Calu3 (cell line): ENCODE measurements around the gene ACOX1. TPM values are rescaled to one million over a fixed set of nuclear protein-coding genes. Genes with fewer than 3 reads are reported as not detected.

Experiments used
- BruUV-seq: library from RNA; stranded (reverse); fragments of 400-500 nt; replicated peaks from 2 replicates; lab custom pipeline; 2021; lab: Mats Ljungman, UMichigan
- CTCF ChIA-PET: fragments of 300-600 bp; sonication (Branson Sonifier 250); formaldehyde crosslinking; loops from one replicate; lab custom pipeline; 2022; ENCODE audit warnings: antibody characterized with exemption; lab: Charles Lee
- DNase-seq: peaks from one replicate; pipeline ENCODE4 v3.0.0; 2022
- H3K27ac Mint-ChIP-seq: one replicate; pipeline ENCODE4 v1.8.0; 2022; ENCODE audit warnings: mixed read lengths; ENCODE audit not compliant: unreplicated experiment
- H3K27me3 Mint-ChIP-seq: one replicate; pipeline ENCODE4 v1.8.0; 2022; ENCODE audit warnings: mixed read lengths; ENCODE audit not compliant: unreplicated experiment
- H3K36me3 Mint-ChIP-seq: one replicate; pipeline ENCODE4 v1.8.0; 2022; ENCODE audit warnings: mild to moderate bottlenecking, moderate library complexity, mixed read lengths; ENCODE audit not compliant: insufficient read depth, unreplicated experiment
- H3K4me1 Mint-ChIP-seq: one replicate; pipeline ENCODE4 v1.8.0; 2022; ENCODE audit warnings: mild to moderate bottlenecking, low read depth, mixed read lengths; ENCODE audit not compliant: unreplicated experiment
- H3K4me3 Mint-ChIP-seq: one replicate; pipeline ENCODE4 v1.8.0; 2022; ENCODE audit warnings: mild to moderate bottlenecking, low read depth, moderate library complexity, mixed read lengths; ENCODE audit not compliant: unreplicated experiment
- H3K9me3 Mint-ChIP-seq: one replicate; pipeline ENCODE4 v1.8.0; 2022; ENCODE audit warnings: low read depth, mixed read lengths; ENCODE audit not compliant: unreplicated experiment
- CTCF ChIP-seq: fragments of 200-600 bp; IDR thresholded peaks from one replicate; pipeline ENCODE4 v1.8.0; 2022; ENCODE audit warnings: antibody characterized with exemption; ENCODE audit not compliant: unreplicated experiment
- intact Hi-C: fragments of 100-400 bp; cut with micrococcal nuclease; formaldehyde crosslinking; loops from one replicate; pipeline ENCODE4 v1.10.0; 2022; ENCODE audit not compliant: unreplicated experiment
- total RNA-seq: library from RNA; stranded (reverse); gene quantifications from 2 replicates; pipeline ENCODE4 v1.2.3, GENCODE V29; 2022

The ACOX1 gene
- total RNA-seq, 1 experiment from 2014 or later, result 53.1 TPM

- DNase-seq, result no peak
- Mint-ChIP-seq H3K36me3 (peaks cover 55% of the 10 kb centered on the region), H3K4me3 (no peak overlapping the region), H3K9me3 (no peaks in the 10 kb centered on the region), H3K4me1 (no peaks in the 10 kb centered on the region), H3K27ac (no peak overlapping the region), H3K27me3 (no peaks in the 10 kb centered on the region)
- CTCF ChIA-PET, result interaction anchor here (0.5 to 1.1 kb wide), 2 partner anchors 104 to 336 kb away, joined by 4 read pairs; no protein-coding TSS in a partner anchor
- intact Hi-C loops, result no loop called here
- TF ChIP-seq CTCF, result no peak
- BruUV-seq, result no TSS peak
These were observed 33.0 kb upstream of the ACOX1 start for GRCh38 chr17:76011951-76012350.

- H3K4me1 Mint-ChIP-seq, result peaks cover 9% of the 10 kb centered on the region
- CTCF ChIA-PET, result interaction anchor here (1.3 kb wide), 1 partner anchor 41 kb away, joined by 4 read pairs; no protein-coding TSS in a partner anchor
- peaks cover 68% of the 10 kb centered on the region for H3K36me3 Mint-ChIP-seq
- no peaks in the 10 kb centered on the region for H3K9me3 Mint-ChIP-seq
- H3K27ac Mint-ChIP-seq, result peak overlapping the region; percentile 34
- intact Hi-C loops, result no loop called here
- H3K4me3 Mint-ChIP-seq, result peak overlapping the region; percentile 44
- BruUV-seq, result no TSS peak
- no peak for DNase-seq
- no peaks in the 10 kb centered on the region for H3K27me3 Mint-ChIP-seq
- no peak for TF ChIP-seq CTCF
These were observed 31.1 kb upstream of the ACOX1 start for GRCh38 chr17:76009969-76010661.

GRCh38 chr17:76009447-76009846 is 30.5 kb upstream of the ACOX1 start:
- intact Hi-C loops, result no loop called here
- no peak overlapping the region for H3K4me3 Mint-ChIP-seq
- H3K9me3 Mint-ChIP-seq, result no peaks in the 10 kb centered on the region
- no TSS peak for BruUV-seq
- DNase-seq, result no peak
- peaks cover 75% of the 10 kb centered on the region for H3K36me3 Mint-ChIP-seq
- H3K27me3 Mint-ChIP-seq, result no peaks in the 10 kb centered on the region
- H3K27ac Mint-ChIP-seq, result peak overlapping the region; percentile 34
- no peak for TF ChIP-seq CTCF
- H3K4me1 Mint-ChIP-seq, result peaks cover 12% of the 10 kb centered on the region
- CTCF ChIA-PET, result interaction anchor here (1.3 kb wide), 1 partner anchor 42 kb away, joined by 4 read pairs; no protein-coding TSS in a partner anchor

GRCh38 chr17:76008630-76009425 is 29.9 kb upstream of the ACOX1 start:
- CTCF ChIA-PET, result no interaction called here
- Mint-ChIP-seq H3K27ac (no peak overlapping the region), H3K9me3 (no peaks in the 10 kb centered on the region), H3K4me3 (no peak overlapping the region), H3K27me3 (no peaks in the 10 kb centered on the region), H3K36me3 (peaks cover 73% of the 10 kb centered on the region), H3K4me1 (peaks cover 12% of the 10 kb centered on the region)
- no peak for DNase-seq
- intact Hi-C loops, result no loop called here
- no TSS peak for BruUV-seq
- no peak for TF ChIP-seq CTCF
